Uterus (tissue), 4 donors: ENCODE data around the gene ADGRD2. TPM values are rescaled to one million over a fixed set of nuclear protein-coding genes. Genes with fewer than 3 reads are reported as not detected.

Experiments
- DNase-seq, 2 donors: peaks; one replicate each; pipeline ENCODE4 v3.0.0-alpha.2; 2019 to 2020
- H3K27ac ChIP-seq, 2 donors: fragments of 200-600 bp; sonication (generic); 1 replicate in 1 of 2; 2 replicates in 1 of 2; pipeline ENCODE4 v1.5.1; 2016 to 2018
- H3K27me3 ChIP-seq, 2 donors: fragments of 200-600 bp; sonication (generic); one replicate each; pipeline ENCODE4 v1.5.1; 2018 to 2019; ENCODE audit warnings: control low read depth in 1 of 2
- H3K36me3 ChIP-seq, 2 donors: fragments of 200-600 bp; sonication (generic); one replicate each; pipeline ENCODE4 v1.5.1; 2019; ENCODE audit warnings: control low read depth in 1 of 2
- H3K4me1 ChIP-seq, 2 donors: fragments of 200-600 bp; sonication (generic); one replicate each; pipeline ENCODE4 v1.5.1; 2018 to 2019; ENCODE audit warnings: control low read depth in 1 of 2
- H3K4me3 ChIP-seq, 2 donors: fragments of 200-600 bp; sonication (generic); 1 replicate in 1 of 2; 2 replicates in 1 of 2; pipeline ENCODE4 v1.5.1; 2018 to 2019; ENCODE audit warnings: mild to moderate bottlenecking in 1 of 2
- H3K9me3 ChIP-seq, 2 donors: fragments of 200-600 bp; sonication (generic); one replicate each; pipeline ENCODE4 v1.5.1; 2019; ENCODE audit warnings: control low read depth in 1 of 2
- CTCF ChIP-seq, 4 experiments: fragments of 200-600 bp in 2 of 4; fragments of 450-650 bp in 2 of 4; sonication (generic) in 2 of 4; IDR thresholded peaks; one replicate each; pipeline ENCODE4 v1.5.1; 2016 to 2019; ENCODE audit warnings: antibody characterized with exemption in 4 of 4, mild to moderate bottlenecking in 2 of 4, moderate library complexity in 1 of 4
- POLR2A ChIP-seq, 2 donors: fragments of 450-650 bp; IDR thresholded peaks; one replicate each; pipeline ENCODE4 v1.6.1; 2016; ENCODE audit warnings: antibody characterized with exemption in 2 of 2, mild to moderate bottlenecking in 1 of 2, moderate library complexity in 1 of 2
- intact Hi-C: fragments of 100-400 bp; cut with DNase I; formaldehyde crosslinking; loops from one replicate; pipeline ENCODE4 v1.15.1; 2023; ENCODE audit warnings: low total_unique reads
- total RNA-seq, 4 donors: library from RNA; depleted of rRNA in 3 of 4; stranded (reverse); fragments of >200 nt in 3 of 4; gene quantifications; one replicate each; pipeline versions ENCODE4 v1.1.0 to v1.2.4, GENCODE V29; 2014 to 2023
- donor health status: DM: yes; HTN: yes; CAD: no.

Gene ADGRD2
- total RNA-seq, 4 donors from 2014 or later: 0.76 TPM; not detected in 3

- intact Hi-C loops: no loop called here
- H3K27me3 ChIP-seq: peaks cover 0 to 10% of the 10 kb centered on the region in 2 donors
- no peaks in the 10 kb centered on the region for H3K9me3 ChIP-seq
Measured at GRCh38 chr9:124498040-124498439, 47.8 kb downstream of the ADGRD2 start.

DNA sequence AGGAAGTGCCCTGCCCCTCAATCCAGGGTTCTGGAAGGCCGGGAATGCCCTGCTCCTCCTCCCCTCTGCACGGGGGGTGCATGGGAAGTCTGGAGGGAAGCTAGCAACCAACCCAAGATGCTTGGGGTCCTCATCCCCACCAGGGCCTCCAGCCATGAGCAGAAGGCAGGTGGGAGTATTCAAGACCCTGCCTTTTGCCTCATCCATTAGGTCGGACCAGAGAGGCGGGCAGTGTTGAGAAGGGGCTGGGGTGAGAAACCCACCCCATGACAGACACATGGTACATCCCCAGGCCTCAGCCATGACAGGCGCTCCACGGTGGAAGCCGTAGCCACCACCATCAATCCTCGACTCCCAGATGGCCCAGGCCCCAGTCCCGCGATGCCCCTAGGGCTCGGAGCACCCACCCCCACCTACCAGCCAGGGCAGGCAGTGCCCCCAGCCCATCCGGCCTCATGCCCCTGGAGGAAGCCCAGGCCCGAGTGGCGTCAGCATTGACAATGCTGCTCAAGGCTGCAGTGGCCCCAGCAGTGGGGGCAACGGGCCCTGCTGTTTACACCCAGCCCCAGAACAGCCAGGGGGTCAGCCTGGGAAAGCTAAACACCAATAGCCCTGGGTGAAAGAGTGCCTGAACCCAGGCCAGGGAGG is 48.4 kb downstream of the ADGRD2 start:
- Histone ChIP-seq H3K27me3 (peaks cover 0 to 12% of the 10 kb centered on the region in 2 donors), H3K36me3 (no peaks in the 10 kb centered on the region), H3K4me3 (no peak overlapping the region), H3K27ac (no peak overlapping the region), H3K9me3 (no peaks in the 10 kb centered on the region), H3K4me1 (no peaks in the 10 kb centered on the region)
- TF ChIP-seq POLR2A (IDR thresholded peaks at IDR 0.05) (no peak), CTCF (IDR thresholded peaks at IDR 0.05) (no peak)
- intact Hi-C loops: no loop called here
- no peak for DNase-seq

More at GRCh38 chr9:124498040-124498439, 47.8 kb downstream of the ADGRD2 start:
- no peak overlapping the region for H3K4me3 ChIP-seq
- H3K4me1 ChIP-seq: no peaks in the 10 kb centered on the region
- H3K27ac ChIP-seq: no peak overlapping the region
- TF ChIP-seq POLR2A (IDR thresholded peaks at IDR 0.05) (no peak), CTCF (IDR thresholded peaks at IDR 0.05) (no peak)
- DNase-seq: no peak
- H3K36me3 ChIP-seq: no peaks in the 10 kb centered on the region

DNA sequence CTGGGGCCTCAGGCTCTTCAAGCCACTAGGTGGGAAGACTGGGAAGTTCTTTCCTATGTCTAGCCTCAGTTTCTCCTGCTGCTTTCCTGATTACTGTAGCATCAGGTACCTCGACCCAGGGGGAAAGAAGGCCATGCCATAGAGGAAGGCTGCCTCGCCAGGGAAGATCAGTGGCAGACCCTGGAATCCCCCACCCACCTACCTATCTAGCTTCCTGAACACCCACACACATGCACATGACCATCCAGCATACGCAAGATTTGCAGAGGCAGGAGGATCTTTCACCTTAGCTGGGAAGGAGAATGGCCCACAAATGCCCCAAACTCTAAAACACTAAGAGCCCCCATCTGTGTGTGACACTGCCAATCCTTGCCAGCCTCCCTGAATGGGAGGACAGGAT is 49.0 kb downstream of the ADGRD2 start:
- Histone ChIP-seq H3K36me3 (no peaks in the 10 kb centered on the region), H3K9me3 (no peaks in the 10 kb centered on the region), H3K4me3 (no peak overlapping the region), H3K27me3 (peaks cover 0 to 18% of the 10 kb centered on the region in 2 donors), H3K27ac (no peak overlapping the region), H3K4me1 (peaks cover 0 to 3% of the 10 kb centered on the region in 2 donors)
- TF ChIP-seq POLR2A (IDR thresholded peaks at IDR 0.05): no peak
- no peak for TF ChIP-seq CTCF (IDR thresholded peaks at IDR 0.05)
- DNase-seq: no peak
- intact Hi-C loops: no loop called here

GRCh38 chr9:124500028-124500795 is 50.0 kb downstream of the ADGRD2 start:
- no peaks in the 10 kb centered on the region for H3K9me3 ChIP-seq
- no peak for DNase-seq
- H3K27ac ChIP-seq: no peak overlapping the region
- no peaks in the 10 kb centered on the region for H3K36me3 ChIP-seq
- TF ChIP-seq POLR2A (IDR thresholded peaks at IDR 0.05): no peak
- TF ChIP-seq CTCF (IDR thresholded peaks at IDR 0.05): no peak
- H3K27me3 ChIP-seq: peaks cover 0 to 22% of the 10 kb centered on the region in 2 donors
- peaks cover 0 to 6% of the 10 kb centered on the region in 2 donors for H3K4me1 ChIP-seq
- intact Hi-C loops: no loop called here
- no peak overlapping the region for H3K4me3 ChIP-seq
